Peyer's patch (tissue), 4 donors: ENCODE data around the gene CDKAL1.

Experiments
- CTCF ChIP-seq, 6 experiments: fragments of 450-650 bp in 4 of 6; fragments of 200-600 bp in 2 of 6; sonication (generic) in 1 of 6; IDR thresholded peaks; one replicate each; pipeline ENCODE4 v1.5.1; 2017 to 2019; ENCODE audit warnings: antibody characterized with exemption in 6 of 6, mild to moderate bottlenecking in 3 of 6, moderate library complexity in 1 of 6
- POLR2A ChIP-seq, 2 donors: fragments of 450-650 bp; IDR thresholded peaks; one replicate each; pipeline ENCODE4 v1.5.1; 2017; ENCODE audit warnings: antibody characterized with exemption in 2 of 2, mild to moderate bottlenecking in 2 of 2, moderate library complexity in 2 of 2

- TF ChIP-seq CTCF (IDR thresholded peaks at IDR 0.05), result no peak
- no peak for TF ChIP-seq POLR2A (IDR thresholded peaks at IDR 0.05)
Observed at GRCh38 chr6:21000331-21000801, 466.1 kb downstream of the CDKAL1 start.
